Activated T-helper 1 cell treated with anti-CD3 and anti-CD28 coated beads, Interleukin-12 subunit alpha, Interleukin-12 subunit beta, Interleukin-2, Interleukin-4 antibody, amounts not matched to agents 30 ng/mL and 10 ng/mL and 1 ng/mL, durations not matched to agents 14 hours and 24 hours and 36 hours (primary cell): ENCODE results near the gene ADD3. TPM values are rescaled to one million over a fixed set of nuclear protein-coding genes. Genes with fewer than 3 reads are reported as not detected.
"Not testable (repeated sequence)": the region's sequence is repeated elsewhere in the genome, so short reads cannot be mapped to it uniquely, and the experiment has no call there.

ENCODE experiments used
- DNase-seq: peaks from one replicate; pipeline ENCODE4 v3.0.0; 2021; ENCODE audit warnings: low spot score
- H3K27ac Mint-ChIP-seq: one replicate; pipeline ENCODE4 v1.8.0; 2021; ENCODE audit warnings: mild to moderate bottlenecking, mixed read lengths
- H3K27me3 Mint-ChIP-seq: one replicate; pipeline ENCODE4 v1.8.0; 2022; ENCODE audit warnings: mild to moderate bottlenecking, moderate library complexity, mixed read lengths; ENCODE audit not compliant: insufficient read depth
- H3K36me3 Mint-ChIP-seq: one replicate; pipeline ENCODE4 v1.8.0; 2021; ENCODE audit warnings: low read depth, mixed read lengths
- H3K4me1 Mint-ChIP-seq: one replicate; pipeline ENCODE4 v1.8.0; 2021; ENCODE audit warnings: low read depth, mixed read lengths
- H3K4me3 Mint-ChIP-seq: one replicate; pipeline ENCODE4 v1.8.0; 2021; ENCODE audit warnings: mild to moderate bottlenecking, moderate library complexity, mixed read lengths
- H3K9me3 Mint-ChIP-seq: one replicate; pipeline ENCODE4 v1.8.0; 2021; ENCODE audit warnings: mixed read lengths
- intact Hi-C: fragments of 100-400 bp; cut with micrococcal nuclease; formaldehyde crosslinking; loops from one replicate; pipeline ENCODE4 v1.15.1; 2024
- total RNA-seq: library from RNA; stranded (reverse); gene quantifications from 2 replicates; pipeline ENCODE4 v1.2.3, GENCODE V29; 2022

ADD3 gene
- total RNA-seq, 1 donor from 2014 or later, result 36.6 TPM

DNA sequence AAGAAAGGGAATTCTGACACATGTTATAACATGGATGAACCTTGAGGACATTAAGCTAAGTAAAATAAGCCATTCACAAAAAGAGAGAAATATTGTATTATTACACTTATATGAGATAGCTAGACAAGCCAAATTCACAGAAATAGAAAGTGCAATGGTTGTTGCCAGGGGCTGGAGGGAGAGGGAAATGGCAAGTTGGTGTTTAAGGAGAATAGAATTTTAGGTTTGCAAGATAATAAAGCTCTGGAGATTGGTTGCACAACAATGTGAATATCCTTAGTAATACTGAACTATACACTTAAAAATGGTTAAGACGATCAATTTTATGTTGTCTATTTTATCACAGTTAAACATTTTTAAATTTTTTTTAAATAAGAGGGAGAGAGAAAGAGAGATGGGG, 25.0 kb upstream of the ADD3 start:
- peaks cover 1% of the 10 kb centered on the region for H3K36me3 Mint-ChIP-seq
- H3K27ac Mint-ChIP-seq, result no peak overlapping the region
- H3K4me3 Mint-ChIP-seq, result no peak overlapping the region
- peaks cover 10% of the 10 kb centered on the region for H3K27me3 Mint-ChIP-seq
- H3K9me3 Mint-ChIP-seq, result peaks cover 12% of the 10 kb centered on the region
- DNase-seq, result no peak
- peaks cover 8% of the 10 kb centered on the region for H3K4me1 Mint-ChIP-seq
- intact Hi-C loops, result no loop called here

DNA sequence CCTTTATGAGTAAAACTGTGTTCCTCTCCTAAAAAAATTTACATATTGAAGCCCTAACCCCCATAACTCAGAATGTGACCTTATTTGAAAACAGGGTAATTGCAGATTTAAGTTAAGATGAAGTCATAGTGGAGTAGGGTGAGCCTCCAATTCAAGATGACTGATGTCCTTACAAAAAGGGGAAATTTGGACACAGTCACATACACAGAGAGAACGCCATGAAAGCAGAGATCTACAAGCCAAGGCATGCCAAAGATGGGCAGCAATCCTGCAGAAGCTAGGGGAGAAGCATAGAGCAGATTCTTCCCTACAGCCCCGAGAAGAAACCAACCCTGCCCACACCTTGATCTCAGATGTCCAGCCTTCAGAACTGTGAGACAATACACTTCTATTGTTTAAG, 23.8 kb upstream of the ADD3 start:
- Mint-ChIP-seq H3K4me3 (no peak overlapping the region), H3K27ac (no peak overlapping the region), H3K36me3 (peaks cover 3% of the 10 kb centered on the region), H3K4me1 (no peaks in the 10 kb centered on the region), H3K27me3 (peaks cover 16% of the 10 kb centered on the region), H3K9me3 (peaks cover 16% of the 10 kb centered on the region)
- intact Hi-C loops, result no loop called here
- DNase-seq, result no peak

DNA sequence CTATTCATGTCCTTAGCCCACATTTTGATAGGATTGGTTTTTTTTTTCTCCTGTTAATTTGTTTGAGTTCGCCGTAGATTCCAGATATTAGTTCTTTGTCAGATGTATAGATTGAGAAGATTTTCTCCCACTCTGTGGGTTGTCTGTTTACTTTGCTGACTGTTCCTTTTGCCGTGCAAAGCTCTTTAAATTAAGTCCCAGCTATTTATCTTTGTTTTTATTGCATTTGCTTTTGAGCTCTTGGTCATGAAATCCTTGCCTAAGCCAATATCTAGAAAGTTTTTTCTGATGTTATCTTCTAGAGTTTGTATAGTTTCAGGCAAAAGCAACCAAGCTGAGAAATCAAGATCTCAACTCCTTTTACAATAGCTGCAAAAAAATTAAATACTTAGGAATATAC, 22.0 kb upstream of the ADD3 start:
- H3K36me3 Mint-ChIP-seq, H3K4me1 Mint-ChIP-seq, intact Hi-C loops, DNase-seq, H3K4me3 Mint-ChIP-seq, H3K27ac Mint-ChIP-seq: not testable (repeated sequence)
- Mint-ChIP-seq H3K27me3 (peaks cover 16% of the 10 kb centered on the region), H3K9me3 (peaks cover 16% of the 10 kb centered on the region)

- Mint-ChIP-seq H3K4me3 (no peak overlapping the region), H3K27ac (no peak overlapping the region), H3K4me1 (no peaks in the 10 kb centered on the region), H3K9me3 (peaks cover 16% of the 10 kb centered on the region), H3K27me3 (peaks cover 15% of the 10 kb centered on the region), H3K36me3 (peaks cover 3% of the 10 kb centered on the region)
- no peak for DNase-seq
- intact Hi-C loops, result no loop called here
Observed at GRCh38 chr10:109987452-109988211, 20.2 kb upstream of the ADD3 start.

DNA sequence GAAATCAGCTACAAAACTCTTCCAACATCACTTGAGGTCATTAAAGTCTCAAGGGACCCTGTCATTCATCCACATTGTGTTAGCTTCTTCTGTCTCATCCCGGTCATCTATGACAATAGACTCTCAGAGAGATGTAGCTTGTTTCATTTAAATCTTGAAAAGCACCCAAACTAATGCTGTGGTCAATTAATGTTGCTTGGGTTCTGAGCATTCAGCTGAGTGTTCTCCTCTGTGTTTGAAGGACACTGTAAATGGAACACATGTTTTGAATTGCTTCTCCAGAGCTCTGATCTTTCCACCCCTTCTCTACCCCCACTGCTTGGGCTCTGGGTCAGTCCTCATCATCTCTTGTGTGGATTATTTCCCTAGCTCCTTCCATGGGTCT, 19.6 kb upstream of the ADD3 start:
- DNase-seq, result no peak
- H3K36me3 Mint-ChIP-seq, result peaks cover 3% of the 10 kb centered on the region
- no peak overlapping the region for H3K4me3 Mint-ChIP-seq
- peaks cover 16% of the 10 kb centered on the region for H3K9me3 Mint-ChIP-seq
- H3K27ac Mint-ChIP-seq, result no peak overlapping the region
- intact Hi-C loops, result no loop called here
- H3K4me1 Mint-ChIP-seq, result no peaks in the 10 kb centered on the region
- H3K27me3 Mint-ChIP-seq, result peaks cover 13% of the 10 kb centered on the region

DNA sequence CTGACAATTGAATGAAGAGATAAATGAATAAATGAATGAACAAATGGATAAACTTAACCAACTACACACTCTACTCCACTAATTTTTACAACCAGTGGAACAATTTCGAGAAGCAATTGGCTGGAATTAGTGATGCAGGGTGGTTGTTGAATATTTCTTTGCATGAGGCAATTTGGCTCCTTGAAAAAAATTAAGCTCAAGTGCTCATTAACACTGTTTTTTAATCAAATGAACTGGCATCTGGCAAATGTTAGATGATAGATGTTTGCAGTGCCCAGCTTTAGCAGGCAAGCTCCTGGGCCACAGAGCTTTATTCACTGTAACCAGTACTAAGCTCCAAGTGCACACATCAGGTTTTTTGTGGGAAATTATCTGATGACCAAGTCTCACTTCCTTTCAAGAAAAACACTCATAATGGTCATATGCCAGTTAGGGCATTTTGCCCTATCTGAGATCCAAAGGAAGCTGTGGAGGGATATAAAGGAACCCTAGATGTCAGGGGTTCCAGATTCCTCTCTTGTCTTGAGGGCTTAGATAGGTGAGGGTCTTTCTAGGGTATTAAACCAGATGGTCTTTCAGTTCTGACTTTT, 16.4 kb upstream of the ADD3 start:
- peaks cover 7% of the 10 kb centered on the region for H3K27me3 Mint-ChIP-seq
- no peak overlapping the region for H3K4me3 Mint-ChIP-seq
- peaks cover 3% of the 10 kb centered on the region for H3K36me3 Mint-ChIP-seq
- H3K9me3 Mint-ChIP-seq, result peaks cover 6% of the 10 kb centered on the region
- intact Hi-C loops, result no loop called here
- DNase-seq, result no peak
- peaks cover 3% of the 10 kb centered on the region for H3K4me1 Mint-ChIP-seq
- no peak overlapping the region for H3K27ac Mint-ChIP-seq

GRCh38 chr10:109992485-109992884, 15.3 kb upstream of the ADD3 start:
- H3K27me3 Mint-ChIP-seq, result peaks cover 7% of the 10 kb centered on the region

DNA sequence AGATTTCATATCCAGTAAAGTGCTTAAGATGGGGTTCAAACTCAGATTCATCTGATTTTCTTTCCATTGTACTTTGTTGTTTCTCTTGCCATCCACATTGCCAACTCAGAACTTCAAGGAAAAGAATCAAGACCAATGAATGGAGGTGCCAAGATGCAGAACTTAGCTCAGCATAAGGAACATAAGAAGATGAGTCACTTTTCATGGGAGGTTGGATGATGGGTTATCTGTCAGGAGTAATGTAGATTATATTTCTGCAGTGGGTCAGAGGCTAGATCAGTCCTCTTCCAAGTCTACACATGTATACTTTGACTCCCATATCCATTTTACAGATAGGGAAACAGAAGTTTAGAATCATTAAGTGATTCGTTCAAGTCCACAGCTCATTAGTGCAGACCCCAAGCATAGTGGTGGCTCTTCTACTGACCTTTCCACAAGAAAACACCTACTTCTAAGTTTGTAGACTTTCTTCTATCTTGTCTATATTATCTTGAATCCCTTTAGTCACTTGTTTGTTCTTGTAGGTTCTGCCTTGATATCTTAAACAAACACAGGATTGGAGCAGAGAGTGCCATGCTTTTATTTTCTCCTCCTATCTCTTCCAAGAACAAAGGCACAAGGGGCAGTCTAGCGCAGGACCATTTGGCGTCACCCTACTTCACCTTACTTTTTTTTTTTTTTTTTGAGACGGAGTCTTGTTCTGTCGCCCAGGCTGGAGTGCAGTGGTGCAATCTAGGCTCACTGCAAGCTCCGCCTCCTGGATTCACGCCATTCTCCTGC, 14.0 kb upstream of the ADD3 start:
- DNase-seq, result no peak
- no peak overlapping the region for H3K4me3 Mint-ChIP-seq
- intact Hi-C loops, result no loop called here
- H3K4me1 Mint-ChIP-seq, result peaks cover 15% of the 10 kb centered on the region
- no peaks in the 10 kb centered on the region for H3K9me3 Mint-ChIP-seq
- no peak overlapping the region for H3K27ac Mint-ChIP-seq
- peaks cover 5% of the 10 kb centered on the region for H3K27me3 Mint-ChIP-seq
- no peaks in the 10 kb centered on the region for H3K36me3 Mint-ChIP-seq

More at GRCh38 chr10:109992485-109992884, 15.3 kb upstream of the ADD3 start:
- Mint-ChIP-seq H3K36me3 (peaks cover 2% of the 10 kb centered on the region), H3K9me3 (peaks cover 5% of the 10 kb centered on the region), H3K27ac (no peak overlapping the region), H3K4me1 (peaks cover 7% of the 10 kb centered on the region), H3K4me3 (no peak overlapping the region)
- no peak for DNase-seq
- intact Hi-C loops, result no loop called here

DNA sequence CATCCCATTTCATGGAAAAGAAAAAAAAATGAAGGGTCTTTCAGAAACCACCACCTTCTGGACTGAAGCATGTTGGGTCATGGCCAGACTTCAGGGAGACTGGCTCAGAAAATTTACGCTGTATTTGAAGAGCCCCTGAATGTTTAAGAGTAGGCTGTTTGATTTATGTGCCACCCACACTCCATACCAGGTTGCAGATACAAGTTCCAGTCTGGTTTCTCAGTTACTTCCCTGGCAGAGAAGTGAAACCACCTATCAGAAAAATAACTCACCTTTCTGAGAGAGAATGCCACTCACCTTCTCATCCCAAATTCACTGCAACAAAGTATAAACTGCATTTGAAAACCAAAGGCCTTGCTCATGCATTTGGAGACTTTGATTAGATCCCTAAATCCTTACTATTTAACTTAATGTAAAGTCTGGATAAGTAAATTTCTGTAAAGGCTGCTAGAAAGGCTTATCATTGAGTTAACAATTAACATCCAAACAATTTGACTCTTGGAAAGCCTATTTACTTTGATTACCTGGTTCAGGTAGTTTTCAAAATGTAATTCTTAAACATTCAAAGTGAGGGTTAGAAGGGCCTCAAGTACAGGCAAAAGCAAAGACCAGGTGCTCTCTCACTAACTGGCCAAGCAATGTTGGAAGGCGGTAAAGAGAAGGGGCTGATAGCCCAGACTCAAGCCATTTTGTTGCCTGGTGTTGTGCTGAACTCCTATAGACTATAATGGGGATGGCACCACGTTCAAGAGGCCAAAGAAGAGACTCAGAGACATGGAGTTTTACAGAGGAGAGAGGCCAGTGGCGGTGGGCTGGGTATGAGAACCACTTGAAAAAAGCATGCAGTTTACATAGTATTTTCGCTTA, 12.8 kb upstream of the ADD3 start:
- H3K9me3 Mint-ChIP-seq, result no peaks in the 10 kb centered on the region
- H3K27me3 Mint-ChIP-seq, result peaks cover 3% of the 10 kb centered on the region

GRCh38 chr10:109995595-109995994, 12.2 kb upstream of the ADD3 start:
- Mint-ChIP-seq H3K4me3 (no peak overlapping the region), H3K9me3 (no peaks in the 10 kb centered on the region), H3K27ac (no peak overlapping the region), H3K36me3 (no peaks in the 10 kb centered on the region), H3K4me1 (peaks cover 16% of the 10 kb centered on the region), H3K27me3 (peaks cover 3% of the 10 kb centered on the region)
- DNase-seq, result no peak
- intact Hi-C loops, result no loop called here

More for the DNA sequence above, 12.8 kb upstream of the ADD3 start:
- intact Hi-C loops, result no loop called here
- no peak overlapping the region for H3K27ac Mint-ChIP-seq
- H3K4me3 Mint-ChIP-seq, result no peak overlapping the region
- no peak for DNase-seq
- no peaks in the 10 kb centered on the region for H3K36me3 Mint-ChIP-seq
- peaks cover 16% of the 10 kb centered on the region for H3K4me1 Mint-ChIP-seq

DNA sequence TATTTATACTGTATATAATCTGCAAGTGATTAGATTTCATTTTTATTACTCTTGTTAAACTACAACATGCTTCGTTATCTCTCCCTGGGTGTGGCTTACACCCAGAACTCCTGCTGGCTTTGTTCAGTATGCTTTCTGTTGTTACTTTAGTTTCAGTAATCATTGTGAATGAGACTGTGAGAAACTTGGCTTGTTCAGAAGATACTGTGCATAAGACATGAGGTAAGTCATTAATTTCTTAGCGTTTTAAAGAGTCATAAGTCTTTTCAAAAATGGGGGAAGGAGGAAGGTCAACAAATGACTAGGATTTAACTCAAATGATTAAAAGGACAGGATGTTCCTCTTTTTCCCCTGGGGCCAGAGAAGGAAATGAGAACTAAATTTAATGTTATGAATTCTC, 11.6 kb upstream of the ADD3 start:
- intact Hi-C loops, result no loop called here
- no peak overlapping the region for H3K27ac Mint-ChIP-seq
- no peak overlapping the region for H3K4me3 Mint-ChIP-seq
- H3K9me3 Mint-ChIP-seq, result no peaks in the 10 kb centered on the region
- H3K27me3 Mint-ChIP-seq, result peaks cover 3% of the 10 kb centered on the region
- H3K36me3 Mint-ChIP-seq, result no peaks in the 10 kb centered on the region
- H3K4me1 Mint-ChIP-seq, result peaks cover 16% of the 10 kb centered on the region
- DNase-seq, result no peak

GRCh38 chr10:109996766-109997171, 11.0 kb upstream of the ADD3 start:
- Mint-ChIP-seq H3K27ac (no peak overlapping the region), H3K36me3 (no peaks in the 10 kb centered on the region), H3K4me3 (no peak overlapping the region), H3K27me3 (peaks cover 3% of the 10 kb centered on the region), H3K9me3 (no peaks in the 10 kb centered on the region), H3K4me1 (peaks cover 16% of the 10 kb centered on the region)
- intact Hi-C loops, result no loop called here
- DNase-seq, result no peak
